Measurements from ENCODE around the gene DUSP7. TPM values are rescaled to one million over a fixed set of nuclear protein-coding genes. Genes with fewer than 3 reads are reported as not detected.

Gene DUSP7
- total RNA-seq, 1 experiment from 2014 or later, result 18.8 TPM

- Mint-ChIP-seq H3K27me3 (ENCODE audit: low read depth) (no peaks in the 10 kb centered on the region), H3K9me3 (peaks cover 7% of the 10 kb centered on the region), H3K27ac (peak overlapping the region; percentile 25; the same call in 1 of the 2 replicates), H3K4me3 (no peak overlapping the region), H3K4me1 (no peaks in the 10 kb centered on the region), H3K36me3 (peaks cover 27% of the 10 kb centered on the region)
- ATAC-seq (no peak), DNase-seq (ENCODE audit: low spot score) (no peak)
- TF ChIP-seq, protein P1, sequence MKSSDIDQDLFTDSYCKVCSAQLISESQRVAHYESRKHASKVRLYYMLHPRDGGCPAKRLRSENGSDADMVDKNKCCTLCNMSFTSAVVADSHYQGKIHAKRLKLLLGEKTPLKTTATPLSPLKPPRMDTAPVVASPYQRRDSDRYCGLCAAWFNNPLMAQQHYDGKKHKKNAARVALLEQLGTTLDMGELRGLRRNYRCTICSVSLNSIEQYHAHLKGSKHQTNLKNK (CRISPR knock-in tag; IDR thresholded peaks at IDR 0.05), result no peak
- no peak for TF ChIP-seq SOX15 (CRISPR knock-in tag; IDR thresholded peaks at IDR 0.05)
- no peak for TF ChIP-seq TEAD4 (CRISPR knock-in tag; IDR thresholded peaks at IDR 0.05)
- TF ChIP-seq IRF2 (CRISPR knock-in tag; IDR thresholded peaks at IDR 0.05; ENCODE audit: borderline replicate concordance, low read depth), result no peak
- TF ChIP-seq GTF2I (CRISPR knock-in tag; conservative IDR thresholded peaks at IDR 0.05), result no peak
- TF ChIP-seq ZNF121 (CRISPR knock-in tag; IDR thresholded peaks at IDR 0.05), result no peak
- TF ChIP-seq, protein P2, sequence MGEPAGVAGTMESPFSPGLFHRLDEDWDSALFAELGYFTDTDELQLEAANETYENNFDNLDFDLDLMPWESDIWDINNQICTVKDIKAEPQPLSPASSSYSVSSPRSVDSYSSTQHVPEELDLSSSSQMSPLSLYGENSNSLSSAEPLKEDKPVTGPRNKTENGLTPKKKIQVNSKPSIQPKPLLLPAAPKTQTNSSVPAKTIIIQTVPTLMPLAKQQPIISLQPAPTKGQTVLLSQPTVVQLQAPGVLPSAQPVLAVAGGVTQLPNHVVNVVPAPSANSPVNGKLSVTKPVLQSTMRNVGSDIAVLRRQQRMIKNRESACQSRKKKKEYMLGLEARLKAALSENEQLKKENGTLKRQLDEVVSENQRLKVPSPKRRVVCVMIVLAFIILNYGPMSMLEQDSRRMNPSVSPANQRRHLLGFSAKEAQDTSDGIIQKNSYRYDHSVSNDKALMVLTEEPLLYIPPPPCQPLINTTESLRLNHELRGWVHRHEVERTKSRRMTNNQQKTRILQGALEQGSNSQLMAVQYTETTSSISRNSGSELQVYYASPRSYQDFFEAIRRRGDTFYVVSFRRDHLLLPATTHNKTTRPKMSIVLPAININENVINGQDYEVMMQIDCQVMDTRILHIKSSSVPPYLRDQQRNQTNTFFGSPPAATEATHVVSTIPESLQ (CRISPR knock-in tag; IDR thresholded peaks at IDR 0.05), result no peak
- no peak for TF ChIP-seq RELA (CRISPR knock-in tag; IDR thresholded peaks at IDR 0.05; ENCODE audit: borderline replicate concordance)
- no peak for TF ChIP-seq ETV6 (CRISPR knock-in tag; IDR thresholded peaks at IDR 0.05)
- no peak for TF ChIP-seq ZNF317 (CRISPR knock-in tag; IDR thresholded peaks at IDR 0.05; ENCODE audit: borderline replicate concordance, low read depth)
- TF ChIP-seq E2F4 (CRISPR knock-in tag; IDR thresholded peaks at IDR 0.05; ENCODE audit: borderline replicate concordance, low read depth), result no peak
- TF ChIP-seq ATF1 (CRISPR knock-in tag; IDR thresholded peaks at IDR 0.05), result no peak
- no peak for TF ChIP-seq EMX1 (CRISPR knock-in tag; IDR thresholded peaks at IDR 0.05)
- TF ChIP-seq CBFB (CRISPR knock-in tag; IDR thresholded peaks at IDR 0.05; ENCODE audit: low read depth), result no peak
- TF ChIP-seq NFE2L1 (CRISPR knock-in tag; IDR thresholded peaks at IDR 0.05), result no peak
- TF ChIP-seq PRDM15 (CRISPR knock-in tag; IDR thresholded peaks at IDR 0.05), result no peak
- no peak for TF ChIP-seq NR1H2 (CRISPR knock-in tag; IDR thresholded peaks at IDR 0.05)
- no peak for TF ChIP-seq USF2 (CRISPR knock-in tag; IDR thresholded peaks at IDR 0.05)
- no peak for TF ChIP-seq KAT7 (CRISPR knock-in tag; IDR thresholded peaks at IDR 0.05; ENCODE audit: borderline replicate concordance)
- ChIA-PET CTCF (no interaction called here), POLR2A (no interaction called here)
Observed at GRCh38 chr3:52095990-52096775, 39.8 kb upstream of the DUSP7 start.

Measured in WTC11 (cell line).